Activated naive CD8-positive, alpha-beta T cell treated with anti-CD3 and anti-CD28 coated beads for 36 hours (primary cell): Measurements from ENCODE around the gene OR6C75. TPM values are rescaled to one million over a fixed set of nuclear protein-coding genes. Genes with fewer than 3 reads are reported as not detected.
"Not testable (repeated sequence)": the region's sequence is repeated elsewhere in the genome, so short reads cannot be mapped to it uniquely, and the experiment has no call there.

Experiments used
- DNase-seq: peaks from one replicate; pipeline ENCODE4 v3.0.0; 2021
- H3K27ac Mint-ChIP-seq: one replicate; pipeline ENCODE4 v1.8.0; 2022; ENCODE audit warnings: mild to moderate bottlenecking, moderate library complexity, mixed read lengths
- H3K27me3 Mint-ChIP-seq: one replicate; pipeline ENCODE4 v1.8.0; 2022; ENCODE audit warnings: mild to moderate bottlenecking, mixed read lengths
- H3K36me3 Mint-ChIP-seq: one replicate; pipeline ENCODE4 v1.8.0; 2021; ENCODE audit warnings: mild to moderate bottlenecking, mixed read lengths
- H3K4me1 Mint-ChIP-seq: one replicate; pipeline ENCODE4 v1.8.0; 2021; ENCODE audit warnings: mixed read lengths
- H3K4me3 Mint-ChIP-seq: one replicate; pipeline ENCODE4 v1.8.0; 2022; ENCODE audit warnings: mild to moderate bottlenecking, moderate library complexity, mixed read lengths
- H3K9me3 Mint-ChIP-seq: one replicate; pipeline ENCODE4 v1.8.0; 2022; ENCODE audit warnings: mixed read lengths
- total RNA-seq, 2 experiments: library from RNA; stranded (reverse); gene quantifications; one replicate each; pipeline ENCODE4 v1.2.3, GENCODE V29; 2021

The OR6C75 gene
- total RNA-seq, 2 experiments from 2014 or later: not detected

DNA sequence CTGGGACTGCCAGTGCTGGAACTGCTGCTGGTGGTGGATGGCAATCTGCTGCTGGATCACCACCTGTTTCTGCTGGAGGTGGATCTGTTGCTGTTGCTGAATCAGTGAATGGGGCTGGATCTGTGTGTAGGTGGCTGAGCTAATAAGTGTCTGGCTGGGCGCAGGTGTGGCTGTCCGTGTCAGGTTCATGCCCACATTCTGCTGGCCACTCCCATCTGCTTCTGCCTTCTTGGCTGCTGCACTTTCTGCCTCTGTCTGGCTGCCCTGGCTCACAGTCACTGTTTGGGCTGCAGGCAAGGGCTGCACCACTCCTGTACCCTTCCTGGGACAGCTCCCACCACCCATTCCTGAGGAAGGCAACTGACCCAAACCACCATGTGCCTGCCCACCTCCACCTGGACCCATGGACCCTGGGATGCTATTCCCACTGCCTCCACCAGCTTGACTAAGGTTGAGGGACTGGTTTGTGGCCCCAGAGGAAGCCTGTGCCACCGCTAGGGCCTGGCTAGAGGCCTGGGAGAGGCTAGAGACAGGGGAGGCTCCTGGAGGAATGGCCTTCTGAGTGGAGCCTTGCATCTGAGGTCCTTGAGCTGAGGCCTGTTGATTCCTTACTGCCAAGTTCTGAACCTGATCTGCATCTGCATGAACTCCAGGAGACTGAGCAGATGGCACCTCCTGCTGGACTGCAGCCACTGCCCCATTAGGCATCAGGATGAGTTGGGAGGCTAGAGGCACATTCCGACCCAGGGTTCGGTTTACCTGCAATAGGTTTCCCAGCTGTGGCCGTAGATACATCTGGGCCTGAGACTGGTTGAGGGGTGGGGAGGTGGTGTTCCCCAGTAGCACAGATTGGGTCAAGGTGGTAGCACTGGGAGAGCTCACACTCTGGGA, 51.0 kb downstream of the OR6C75 start:
- H3K27me3 Mint-ChIP-seq: peaks cover 48% of the 10 kb centered on the region
- H3K4me3 Mint-ChIP-seq, H3K9me3 Mint-ChIP-seq, H3K27ac Mint-ChIP-seq, DNase-seq, H3K4me1 Mint-ChIP-seq, H3K36me3 Mint-ChIP-seq: not testable (repeated sequence)

DNA sequence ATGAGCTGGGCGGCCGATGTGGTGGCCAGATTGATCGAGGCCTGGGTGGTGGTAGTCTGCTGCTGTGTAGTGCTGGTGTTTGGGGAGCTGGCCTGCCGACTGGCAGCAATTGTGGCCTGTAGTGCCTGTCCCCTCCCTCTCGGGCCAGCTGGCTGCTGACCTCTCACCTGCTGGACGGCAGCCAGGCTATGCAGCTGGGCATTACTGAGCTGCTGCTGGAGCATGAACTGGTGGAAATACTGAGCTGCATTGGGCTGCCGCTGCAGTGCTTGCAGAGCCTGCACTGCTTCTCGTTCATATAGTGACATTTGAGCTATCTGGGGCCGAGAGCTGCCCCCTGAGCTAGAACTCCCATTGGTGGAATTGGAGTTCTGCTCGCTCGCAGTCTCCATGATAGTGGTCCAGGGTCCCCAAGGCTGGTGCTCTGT, 51.6 kb downstream of the OR6C75 start:
- not testable (repeated sequence) for H3K4me3 Mint-ChIP-seq, H3K9me3 Mint-ChIP-seq, H3K27ac Mint-ChIP-seq, DNase-seq, H3K4me1 Mint-ChIP-seq, H3K36me3 Mint-ChIP-seq
- peaks cover 53% of the 10 kb centered on the region for H3K27me3 Mint-ChIP-seq

DNA sequence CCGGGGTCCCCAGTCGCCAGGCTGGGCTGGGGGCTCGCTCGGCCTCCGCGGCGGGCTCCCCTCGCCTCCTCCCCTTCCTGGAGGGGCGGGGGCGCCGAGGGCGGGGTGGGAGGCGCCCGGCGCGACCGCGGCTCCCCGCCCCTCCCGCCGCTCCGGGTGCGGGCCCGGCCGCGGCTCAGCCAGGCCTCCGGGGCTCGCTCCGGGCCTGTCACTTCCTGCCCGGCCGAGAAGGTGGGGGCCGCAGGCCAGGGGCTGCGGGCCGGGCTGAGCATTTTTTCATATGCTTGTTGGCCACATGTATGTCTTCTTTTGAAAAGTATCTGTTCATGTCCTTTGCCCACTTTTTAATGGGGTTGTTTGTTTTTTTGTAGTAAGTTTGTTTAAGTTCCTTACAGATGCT, 52.1 kb downstream of the OR6C75 start:
- H3K36me3 Mint-ChIP-seq, H3K27ac Mint-ChIP-seq, H3K9me3 Mint-ChIP-seq, DNase-seq, H3K4me3 Mint-ChIP-seq, H3K4me1 Mint-ChIP-seq: not testable (repeated sequence)
- peaks cover 54% of the 10 kb centered on the region for H3K27me3 Mint-ChIP-seq

DNA sequence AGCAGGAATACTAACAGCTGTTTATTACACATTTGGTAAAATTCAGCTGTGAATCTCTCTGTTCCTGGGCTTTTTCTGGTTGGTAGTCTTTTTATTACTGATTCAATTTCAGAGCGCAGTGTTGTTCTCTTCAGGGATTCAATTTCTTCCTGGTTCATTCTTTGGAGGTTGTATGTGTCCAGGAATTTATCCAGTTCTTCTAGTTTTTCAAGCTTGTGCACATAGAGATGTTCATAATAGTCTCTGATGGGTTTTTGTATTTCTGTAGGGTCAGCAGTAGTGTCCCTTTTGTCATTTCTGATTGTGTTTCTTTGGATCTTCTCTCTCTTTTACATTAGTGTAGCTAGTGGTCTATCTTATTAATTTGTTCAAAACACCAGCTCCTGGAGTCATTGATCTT, 54.2 kb downstream of the OR6C75 start:
- Mint-ChIP-seq H3K4me3 (no peak overlapping the region), H3K36me3 (no peaks in the 10 kb centered on the region), H3K4me1 (peaks cover 8% of the 10 kb centered on the region), H3K27ac (no peak overlapping the region), H3K27me3 (peaks cover 61% of the 10 kb centered on the region), H3K9me3 (no peaks in the 10 kb centered on the region)
- no peak for DNase-seq

Other genes starting within 250 kb of the OR6C75 start
- gene OR9K2, start 236.6 kb upstream of the OR6C75 start, total RNA-seq: not detected
- not detected for gene OR10A7, start 141.9 kb upstream of the OR6C75 start, total RNA-seq
- gene OR6C74, start 118.4 kb upstream of the OR6C75 start, total RNA-seq: not detected
- gene OR6C6, start 66.4 kb upstream of the OR6C75 start, total RNA-seq: not detected
- gene OR6C1, start 48.6 kb upstream of the OR6C75 start, total RNA-seq: not detected
- not detected for gene OR6C3, start 32.2 kb upstream of the OR6C75 start, total RNA-seq
- not detected for gene OR6C65, start 37.6 kb downstream of the OR6C75 start, total RNA-seq
- not detected for gene OR6C76, start 63.3 kb downstream of the OR6C75 start, total RNA-seq
- gene OR6C2, start 81.1 kb downstream of the OR6C75 start, total RNA-seq: not detected
- not detected for gene OR6C70, start 107.2 kb downstream of the OR6C75 start, total RNA-seq
- gene OR6C68, start 129.4 kb downstream of the OR6C75 start, total RNA-seq: not detected
- not detected for gene OR6C4, start 186.6 kb downstream of the OR6C75 start, total RNA-seq
- gene OR2AP1, start 209.5 kb downstream of the OR6C75 start, total RNA-seq: not detected